ENCODE results near the gene HIRA. TPM values are rescaled to one million over a fixed set of nuclear protein-coding genes. Genes with fewer than 3 reads are reported as not detected.

HIRA gene
- total and polyA plus RNA-seq, 2 experiments from 2014 or later: 2.7 to 18.6 TPM

- H3K4me2 ChIP-seq (ENCODE audit: unreplicated experiment): no peak overlapping the region
- H3K4me1 ChIP-seq (ENCODE audit: insufficient read depth): no peaks in the 10 kb centered on the region
- no peaks in the 10 kb centered on the region for H3K36me3 ChIP-seq (ENCODE audit: low read depth)
- no peaks in the 10 kb centered on the region for H3K9me3 ChIP-seq (ENCODE audit: low read depth)
- no peak overlapping the region for H3K27ac ChIP-seq
- TF ChIP-seq EZH2phosphoT487 (IDR thresholded peaks at IDR 0.05; ENCODE audit: insufficient read depth, low read depth) (no peak), EZH2 (IDR thresholded peaks at IDR 0.05; ENCODE audit: insufficient read depth, poor library complexity, severe bottlenecking) (no peak)
- H4K20me1 ChIP-seq (ENCODE audit: insufficient read depth): no peaks in the 10 kb centered on the region
- 7 to 17% methylated on average over 1 of the region's 1 CpG for WGBS, 2 experiments (ENCODE audit: low coverage in 1 of 2, low lambda C conversion rate in 2 of 2, missing lambda C conversion rate in 2 of 2)
- in situ Hi-C loops (cut with MboI): loop anchor here (25.0 kb wide), 1 partner anchor 334 kb away; no protein-coding TSS in a partner anchor
- no peaks in the 10 kb centered on the region for H3K9me2 ChIP-seq (ENCODE audit: insufficient read depth)
- no peak overlapping the region for H2AFZ ChIP-seq
- DNase-seq: no peak
- no peak overlapping the region for H3K9ac ChIP-seq
- no peaks in the 10 kb centered on the region for H3K27me3 ChIP-seq (replicated peaks; ENCODE audit: insufficient read depth)
- no peaks in the 10 kb centered on the region for H3K79me2 ChIP-seq (ENCODE audit: insufficient read depth)
- H3F3A ChIP-seq (ENCODE audit: insufficient read depth): no peaks in the 10 kb centered on the region
- H3K4me3 ChIP-seq: no peak overlapping the region
Observed at GRCh38 chr22:19303785-19304184, 127.7 kb downstream of the HIRA start.

- DNase-seq: no peak
- H2AFZ ChIP-seq: no peak overlapping the region
- H3K27ac ChIP-seq: no peak overlapping the region
- H3K9me3 ChIP-seq (ENCODE audit: low read depth): no peaks in the 10 kb centered on the region
- H3K36me3 ChIP-seq (ENCODE audit: low read depth): no peaks in the 10 kb centered on the region
- in situ Hi-C loops (cut with MboI): no loop called here
- H3K9ac ChIP-seq: no peak overlapping the region
- TF ChIP-seq EZH2 (IDR thresholded peaks at IDR 0.05; ENCODE audit: insufficient read depth, poor library complexity, severe bottlenecking) (no peak), EZH2phosphoT487 (IDR thresholded peaks at IDR 0.05; ENCODE audit: insufficient read depth, low read depth) (no peak)
- no peaks in the 10 kb centered on the region for H3K9me2 ChIP-seq (ENCODE audit: insufficient read depth)
- H3K4me2 ChIP-seq (ENCODE audit: unreplicated experiment): no peak overlapping the region
- 0 out of 2 replicates have a peak, but pooled peaks cover 3% of the 10 kb centered on the region for H3K79me2 ChIP-seq (ENCODE audit: insufficient read depth)
- no peak overlapping the region for H3K4me3 ChIP-seq
- H4K20me1 ChIP-seq (ENCODE audit: insufficient read depth): no peaks in the 10 kb centered on the region
- H3K27me3 ChIP-seq (replicated peaks; ENCODE audit: insufficient read depth): no peaks in the 10 kb centered on the region
- no peaks in the 10 kb centered on the region for H3K4me1 ChIP-seq (ENCODE audit: insufficient read depth)
- no peaks in the 10 kb centered on the region for H3F3A ChIP-seq (ENCODE audit: insufficient read depth)
Observed at GRCh38 chr22:19295733-19296132, 135.8 kb downstream of the HIRA start.

GRCh38 chr22:19292458-19293230 is 138.9 kb downstream of the HIRA start:
- in situ Hi-C loops (cut with MboI): no loop called here
- Histone ChIP-seq H4K20me1 (ENCODE audit: insufficient read depth) (no peaks in the 10 kb centered on the region), H3K4me3 (peak overlapping the region; percentile 79), H3K36me3 (ENCODE audit: low read depth) (no peaks in the 10 kb centered on the region), H3K9me3 (ENCODE audit: low read depth) (no peaks in the 10 kb centered on the region), H3K9ac (peak overlapping the region; percentile 73; the same call in 1 of the 2 replicates), H3K27me3 (replicated peaks; ENCODE audit: insufficient read depth) (no peaks in the 10 kb centered on the region), H3K79me2 (ENCODE audit: insufficient read depth) (peaks cover 22% of the 10 kb centered on the region), H3K4me1 (ENCODE audit: insufficient read depth) (peaks cover 24% of the 10 kb centered on the region), H3K4me2 (ENCODE audit: unreplicated experiment) (peak overlapping the region; percentile 80), H3F3A (ENCODE audit: insufficient read depth) (peaks cover 9% of the 10 kb centered on the region; the same call in 1 of the 2 replicates), H2AFZ (peak overlapping the region; percentile 96), H3K9me2 (ENCODE audit: insufficient read depth) (no peaks in the 10 kb centered on the region), H3K27ac (no peak overlapping the region)
- TF ChIP-seq EZH2phosphoT487 (IDR thresholded peaks at IDR 0.05; ENCODE audit: insufficient read depth, low read depth): no peak
- TF ChIP-seq EZH2 (IDR thresholded peaks at IDR 0.05; ENCODE audit: insufficient read depth, poor library complexity, severe bottlenecking): no peak
- WGBS, 2 experiments (ENCODE audit: low coverage in 1 of 2, low lambda C conversion rate in 2 of 2, missing lambda C conversion rate in 2 of 2): 50 to 52% methylated on average over 23 of the region's 23 CpGs
- no peak for DNase-seq

GRCh38 chr22:19291580-19292457 is 139.7 kb downstream of the HIRA start, which contains the start of gene CLTCL1:
Gene CLTCL1, minus strand, starts transcription at chr22:19291719. Its CDS starts 78 bp downstream, at chr22:19291641.
- in situ Hi-C loops (cut with MboI): no loop called here
- DNase-seq: peak; percentile 88

More at GRCh38 chr22:19291580-19292457, 139.7 kb downstream of the HIRA start, which contains the start of gene CLTCL1:
- H3K4me3 ChIP-seq: peak within 1 kb of the TSS; percentile 79
- H4K20me1 ChIP-seq (ENCODE audit: insufficient read depth): no peaks in the 10 kb centered on the region
- H3K4me2 ChIP-seq (ENCODE audit: unreplicated experiment): peak within 1 kb of the TSS; percentile 92
- 3 to 8% methylated on average over 31 to 69 of the region's 74 CpGs for WGBS, 2 experiments (ENCODE audit: low coverage in 1 of 2, low lambda C conversion rate in 2 of 2, missing lambda C conversion rate in 2 of 2)
- no peaks in the 10 kb centered on the region for H3K9me2 ChIP-seq (ENCODE audit: insufficient read depth)
- peaks cover 29% of the 10 kb centered on the region for H3K79me2 ChIP-seq (ENCODE audit: insufficient read depth)
- peak within 1 kb of the TSS; percentile 96 for H2AFZ ChIP-seq
- peak within 1 kb of the TSS; percentile 84 for H3K9ac ChIP-seq
- H3K9me3 ChIP-seq (ENCODE audit: low read depth): no peaks in the 10 kb centered on the region
- peak within 1 kb of the TSS; percentile 42 for H3K27ac ChIP-seq
- peaks cover 32% of the 10 kb centered on the region for H3K4me1 ChIP-seq (ENCODE audit: insufficient read depth)
- peaks cover 14% of the 10 kb centered on the region; the same call in 1 of the 2 replicates for H3F3A ChIP-seq (ENCODE audit: insufficient read depth)
- TF ChIP-seq EZH2 (IDR thresholded peaks at IDR 0.05; ENCODE audit: insufficient read depth, poor library complexity, severe bottlenecking) (no peak), EZH2phosphoT487 (IDR thresholded peaks at IDR 0.05; ENCODE audit: insufficient read depth, low read depth) (no peak)
- H3K36me3 ChIP-seq (ENCODE audit: low read depth): no peaks in the 10 kb centered on the region
- H3K27me3 ChIP-seq (replicated peaks; ENCODE audit: insufficient read depth): no peaks in the 10 kb centered on the region
